H9 (cell line): Measurements from ENCODE around the gene MYO5B. TPM values are rescaled to one million over a fixed set of nuclear protein-coding genes. Genes with fewer than 3 reads are reported as not detected.

Experiments
- DNase-seq: peaks from one replicate; pipeline ENCODE4 v3.0.0-alpha.2; 2017
- H2AFZ ChIP-seq: one replicate; pipeline ENCODE4 v1.6.1; 2013; ENCODE audit warnings: mild to moderate bottlenecking, low read length, control low read depth, moderate library complexity
- H2AK5ac ChIP-seq: 2 replicates; pipeline ENCODE4 v1.6.1; 2013; ENCODE audit warnings: low read length, control low read depth, mixed read lengths; ENCODE audit not compliant: insufficient read length
- H2BK120ac ChIP-seq: one replicate; pipeline ENCODE4 v1.6.1; 2013; ENCODE audit warnings: low read depth, mild to moderate bottlenecking, low read length, control low read depth, inconsistent platforms; ENCODE audit not compliant: poor library complexity, severe bottlenecking
- H2BK12ac ChIP-seq: 2 replicates; pipeline ENCODE4 v1.6.1; 2013; ENCODE audit warnings: low read length, control low read depth, mixed read lengths, low read depth; ENCODE audit not compliant: insufficient read length
- H2BK15ac ChIP-seq: 2 replicates; pipeline ENCODE4 v1.6.1; 2013; ENCODE audit warnings: low read depth, low read length, control low read depth
- H2BK20ac ChIP-seq: one replicate; pipeline ENCODE4 v1.6.1; 2013; ENCODE audit warnings: low read depth, mild to moderate bottlenecking, low read length, control low read depth, inconsistent platforms; ENCODE audit not compliant: poor library complexity, severe bottlenecking
- H2BK5ac ChIP-seq: 2 replicates; pipeline ENCODE4 v1.6.1; 2013; ENCODE audit warnings: low read length, control low read depth, mixed read lengths; ENCODE audit not compliant: insufficient read length
- H3K14ac ChIP-seq: 2 replicates; pipeline ENCODE4 v1.6.1; 2013; ENCODE audit warnings: low read length, control low read depth; ENCODE audit not compliant: insufficient read depth
- H3K18ac ChIP-seq: 2 replicates; pipeline ENCODE4 v1.6.1; 2013; ENCODE audit warnings: low read depth, mild to moderate bottlenecking, mixed read lengths, low read length, control low read depth; ENCODE audit not compliant: insufficient read length
- H3K23ac ChIP-seq: 2 replicates; pipeline ENCODE4 v1.6.1; 2013; ENCODE audit warnings: low read length, control low read depth, mixed read lengths, low read depth; ENCODE audit not compliant: insufficient read length
- H3K23me2 ChIP-seq: 2 replicates; pipeline ENCODE4 v1.6.1; 2013; ENCODE audit warnings: low read depth, mild to moderate bottlenecking, mixed read lengths, low read length, control low read depth; ENCODE audit not compliant: insufficient read length, poor library complexity, severe bottlenecking
- H3K27ac ChIP-seq: 2 replicates; pipeline ENCODE4 v1.5.1; 2013; ENCODE audit warnings: low read length, control low read depth, mixed read lengths, low read depth; ENCODE audit not compliant: insufficient read length
- H3K27me3 ChIP-seq: 2 replicates; pipeline ENCODE4 v1.6.1; 2013; ENCODE audit warnings: low read length, control low read depth, inconsistent platforms; ENCODE audit not compliant: insufficient read depth
- H3K4ac ChIP-seq: 2 replicates; pipeline ENCODE4 v1.6.1; 2013; ENCODE audit warnings: low read depth, mild to moderate bottlenecking, control low read depth, inconsistent platforms, low read length, moderate library complexity
- H3K4me1 ChIP-seq: 2 replicates; pipeline ENCODE4 v1.6.1; 2013; ENCODE audit warnings: low read length, control low read depth, inconsistent platforms; ENCODE audit not compliant: insufficient read depth
- H3K4me2 ChIP-seq: 2 replicates; pipeline ENCODE4 v1.6.1; 2013; ENCODE audit warnings: low read length, control low read depth, mixed read lengths; ENCODE audit not compliant: insufficient read length, insufficient read depth
- H3K56ac ChIP-seq: 2 replicates; pipeline ENCODE4 v1.6.1; 2013; ENCODE audit warnings: low read depth, mild to moderate bottlenecking, mixed read lengths, low read length, control low read depth; ENCODE audit not compliant: insufficient read length
- H3K79me1 ChIP-seq: 2 replicates; pipeline ENCODE4 v1.6.1; 2013; ENCODE audit warnings: low read depth, mild to moderate bottlenecking, moderate library complexity, low read length, control low read depth, inconsistent platforms; ENCODE audit not compliant: insufficient read depth, poor library complexity, severe bottlenecking
- H3K79me2 ChIP-seq: 2 replicates; pipeline ENCODE4 v1.6.1; 2013; ENCODE audit warnings: low read length, control low read depth, inconsistent platforms; ENCODE audit not compliant: insufficient read depth
- H3K9ac ChIP-seq: 2 replicates; pipeline ENCODE4 v1.6.1; 2013; ENCODE audit warnings: low read length, control low read depth, mixed read lengths; ENCODE audit not compliant: insufficient read length; ENCODE audit errors: extremely low read depth
- H3K9me3 ChIP-seq: one replicate; pipeline ENCODE4 v1.6.1; 2013; ENCODE audit warnings: low read depth, low read length, inconsistent platforms; ENCODE audit not compliant: control insufficient read depth
- H3T11ph ChIP-seq: one replicate; pipeline ENCODE4 v1.6.1; 2013; ENCODE audit warnings: mild to moderate bottlenecking, low read length, control low read depth, inconsistent platforms
- H4K20me1 ChIP-seq: one replicate; pipeline ENCODE4 v1.6.1; 2013; ENCODE audit not compliant: control insufficient read depth, insufficient read length, insufficient read depth
- H4K5ac ChIP-seq: 2 replicates; pipeline ENCODE4 v1.6.1; 2013; ENCODE audit warnings: low read depth, mild to moderate bottlenecking, mixed read lengths, low read length, control low read depth; ENCODE audit not compliant: insufficient read length
- H4K8ac ChIP-seq: replicated peaks from 2 replicates; pipeline ENCODE4 v1.6.1; 2013; ENCODE audit warnings: low read length, control low read depth, mixed read lengths, low read depth; ENCODE audit not compliant: insufficient read length
- H4K91ac ChIP-seq: 2 replicates; pipeline ENCODE4 v1.6.1; 2013; ENCODE audit warnings: low read depth, mild to moderate bottlenecking, moderate library complexity, mixed read lengths, low read length, control low read depth; ENCODE audit not compliant: insufficient read length
- H3K27ac Mint-ChIP-seq, 3 experiments: 2 replicates in 2 of 3; 3 replicates in 1 of 3; pipeline ENCODE4 v1.8.0; 2020 to 2021; ENCODE audit warnings: mixed read lengths in 3 of 3, mild to moderate bottlenecking in 1 of 3, moderate library complexity in 1 of 3
- H3K27me3 Mint-ChIP-seq: 2 replicates; pipeline ENCODE4 v1.8.0; 2021; ENCODE audit warnings: low read depth, mild to moderate bottlenecking, moderate library complexity, mixed read lengths
- H3K36me3 Mint-ChIP-seq, 3 experiments: 2 replicates in 2 of 3; 3 replicates in 1 of 3; pipeline ENCODE4 v1.8.0; 2020 to 2021; ENCODE audit warnings: low read depth in 3 of 3, mixed read lengths in 3 of 3; ENCODE audit not compliant: insufficient read depth in 1 of 3
- H3K4me1 Mint-ChIP-seq, 2 experiments: 2 replicates each; pipeline ENCODE4 v1.8.0; 2020; ENCODE audit warnings: mixed read lengths in 2 of 2
- H3K4me3 Mint-ChIP-seq, 2 experiments: 2 replicates in 1 of 2; 3 replicates in 1 of 2; pipeline ENCODE4 v1.8.0; 2020 to 2021; ENCODE audit warnings: mild to moderate bottlenecking in 2 of 2, mixed read lengths in 2 of 2, moderate library complexity in 1 of 2
- H3K9me3 Mint-ChIP-seq, 2 experiments: 2 replicates in 1 of 2; 3 replicates in 1 of 2; pipeline ENCODE4 v1.8.0; 2020; ENCODE audit warnings: mild to moderate bottlenecking in 2 of 2, mixed read lengths in 2 of 2, moderate library complexity in 1 of 2
- WGBS: extraction: QIAGEN DNeasy Blood & Tissue Kit; methylation state at CpG from one replicate; pipeline ENCODE4 v1.1.7; 2013; ENCODE audit warnings: missing lambda C conversion rate, low lambda C conversion rate, mixed read lengths; ENCODE audit not compliant: insufficient read length; ENCODE audit errors: extremely low coverage; 5-methylcytosine and 5-hydroxymethylcytosine counted together
- total RNA-seq: library from RNA; stranded (reverse); gene quantifications from 2 replicates; pipeline ENCODE4 v1.2.1, GENCODE V29; 2021
- TF ChIP-seq, protein P1 (sequence below): fragments of 200-600 bp; sonication (generic); conservative IDR thresholded peaks from 3 replicates; pipeline ENCODE4 v1.8.0; 2021; ENCODE audit warnings: antibody characterized with exemption, mild to moderate bottlenecking

MYO5B gene
- total RNA-seq, 1 experiment from 2014 or later, result 9.3 TPM

DNA sequence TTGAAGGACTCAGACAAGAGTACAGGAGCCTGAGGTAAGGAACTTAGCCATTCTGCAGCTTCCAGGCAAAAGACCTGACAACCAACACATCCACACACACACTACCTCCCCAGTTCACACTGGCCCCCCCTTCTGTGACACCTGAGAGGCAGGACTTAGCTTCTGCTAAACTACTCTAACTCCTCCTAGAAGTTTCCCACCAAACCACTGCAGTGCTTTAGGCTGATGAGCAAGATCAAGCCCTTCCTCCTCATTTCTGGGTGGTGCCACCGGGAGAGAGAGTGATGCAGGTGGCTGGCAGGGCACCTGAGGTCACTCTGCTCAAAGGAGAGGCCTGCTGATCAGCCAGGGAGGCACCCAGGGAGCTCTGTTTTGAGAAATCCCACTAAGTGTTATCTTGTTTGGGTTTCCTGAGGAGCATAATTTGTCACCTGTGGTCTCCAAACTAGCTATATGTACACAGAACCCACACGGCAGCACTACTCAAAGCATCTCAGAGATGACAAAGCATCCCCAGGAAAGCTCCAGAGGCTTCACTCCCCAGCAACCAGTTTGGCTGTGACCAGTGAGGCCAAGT, 188.4 kb downstream of the MYO5B start:
- Histone ChIP-seq H4K5ac (no peak overlapping the region), H3T11ph (no peak overlapping the region), H3K27me3 (no peaks in the 10 kb centered on the region), H2BK120ac (no peak overlapping the region), H3K4me2 (no peak overlapping the region), H3K9ac (no peak overlapping the region), H2BK12ac (no peak overlapping the region), H3K27ac (no peak overlapping the region), H3K79me1 (no peaks in the 10 kb centered on the region), H3K9me3 (no peaks in the 10 kb centered on the region), H3K56ac (no peak overlapping the region), H3K18ac (no peak overlapping the region), H3K23me2 (no peaks in the 10 kb centered on the region), H4K8ac (no peak overlapping the region), H2BK5ac (no peak overlapping the region), H4K20me1 (no peaks in the 10 kb centered on the region), H3K14ac (no peak overlapping the region), H2BK20ac (no peak overlapping the region), H3K4me1 (no peaks in the 10 kb centered on the region; the same call in 1 of the 2 replicates), H2BK15ac (no peak overlapping the region), H2AFZ (no peak overlapping the region), H3K23ac (no peak overlapping the region), H3K79me2 (no peaks in the 10 kb centered on the region), H4K91ac (no peak overlapping the region), H3K4ac (no peak overlapping the region), H2AK5ac (no peak overlapping the region)
- WGBS, result no CpG with 5 or more reads among the region's 2 CpGs
- Mint-ChIP-seq H3K27me3 (no peaks in the 10 kb centered on the region; the same call in none of the 2 replicates), H3K9me3 (no peaks in the 10 kb centered on the region), H3K36me3 (no peaks in the 10 kb centered on the region), H3K27ac (no peak overlapping the region), H3K4me3 (no peak overlapping the region), H3K4me1 (peaks cover 3 to 11% of the 10 kb centered on the region in 2 experiments; a peak in 3 of 4 replicates)
- TF ChIP-seq, protein P1, sequence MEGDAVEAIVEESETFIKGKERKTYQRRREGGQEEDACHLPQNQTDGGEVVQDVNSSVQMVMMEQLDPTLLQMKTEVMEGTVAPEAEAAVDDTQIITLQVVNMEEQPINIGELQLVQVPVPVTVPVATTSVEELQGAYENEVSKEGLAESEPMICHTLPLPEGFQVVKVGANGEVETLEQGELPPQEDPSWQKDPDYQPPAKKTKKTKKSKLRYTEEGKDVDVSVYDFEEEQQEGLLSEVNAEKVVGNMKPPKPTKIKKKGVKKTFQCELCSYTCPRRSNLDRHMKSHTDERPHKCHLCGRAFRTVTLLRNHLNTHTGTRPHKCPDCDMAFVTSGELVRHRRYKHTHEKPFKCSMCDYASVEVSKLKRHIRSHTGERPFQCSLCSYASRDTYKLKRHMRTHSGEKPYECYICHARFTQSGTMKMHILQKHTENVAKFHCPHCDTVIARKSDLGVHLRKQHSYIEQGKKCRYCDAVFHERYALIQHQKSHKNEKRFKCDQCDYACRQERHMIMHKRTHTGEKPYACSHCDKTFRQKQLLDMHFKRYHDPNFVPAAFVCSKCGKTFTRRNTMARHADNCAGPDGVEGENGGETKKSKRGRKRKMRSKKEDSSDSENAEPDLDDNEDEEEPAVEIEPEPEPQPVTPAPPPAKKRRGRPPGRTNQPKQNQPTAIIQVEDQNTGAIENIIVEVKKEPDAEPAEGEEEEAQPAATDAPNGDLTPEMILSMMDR, result no peak
- DNase-seq, result no peak
